Measurements from ENCODE around the gene TXLNB.
"Not testable (repeated sequence)": the region's sequence is repeated elsewhere in the genome, so short reads cannot be mapped to it uniquely, and the experiment has no call there.

Gene TXLNB

DNA sequence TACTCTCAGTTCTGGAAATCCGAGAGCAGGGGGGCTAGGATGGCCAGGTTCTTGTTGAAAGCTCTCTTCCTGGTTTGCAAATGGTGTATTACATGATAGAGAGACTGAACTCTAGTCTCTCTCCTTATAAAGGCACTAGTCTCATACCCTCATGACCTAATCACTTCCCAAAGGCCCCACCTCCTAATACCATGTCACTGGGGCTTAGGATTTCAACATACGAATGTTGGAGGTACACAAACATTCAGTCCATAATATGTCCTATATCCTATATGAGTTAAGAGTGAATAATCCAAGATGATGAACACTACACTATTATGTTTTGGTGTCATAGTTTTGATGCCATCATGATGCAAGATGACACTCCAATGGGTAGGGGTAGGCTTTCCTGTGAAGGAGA, 20.0 kb upstream of the TXLNB start:
- no peak for DNase-seq (ENCODE audit: low read depth in 2 of 2)

- no peak for DNase-seq (ENCODE audit: low read depth in 2 of 2)
Measured at GRCh38 chr6:139308936-139309603, 17.3 kb upstream of the TXLNB start.

GRCh38 chr6:139308286-139308916, 16.6 kb upstream of the TXLNB start:
- DNase-seq (ENCODE audit: low read depth in 2 of 2), result no peak

DNA sequence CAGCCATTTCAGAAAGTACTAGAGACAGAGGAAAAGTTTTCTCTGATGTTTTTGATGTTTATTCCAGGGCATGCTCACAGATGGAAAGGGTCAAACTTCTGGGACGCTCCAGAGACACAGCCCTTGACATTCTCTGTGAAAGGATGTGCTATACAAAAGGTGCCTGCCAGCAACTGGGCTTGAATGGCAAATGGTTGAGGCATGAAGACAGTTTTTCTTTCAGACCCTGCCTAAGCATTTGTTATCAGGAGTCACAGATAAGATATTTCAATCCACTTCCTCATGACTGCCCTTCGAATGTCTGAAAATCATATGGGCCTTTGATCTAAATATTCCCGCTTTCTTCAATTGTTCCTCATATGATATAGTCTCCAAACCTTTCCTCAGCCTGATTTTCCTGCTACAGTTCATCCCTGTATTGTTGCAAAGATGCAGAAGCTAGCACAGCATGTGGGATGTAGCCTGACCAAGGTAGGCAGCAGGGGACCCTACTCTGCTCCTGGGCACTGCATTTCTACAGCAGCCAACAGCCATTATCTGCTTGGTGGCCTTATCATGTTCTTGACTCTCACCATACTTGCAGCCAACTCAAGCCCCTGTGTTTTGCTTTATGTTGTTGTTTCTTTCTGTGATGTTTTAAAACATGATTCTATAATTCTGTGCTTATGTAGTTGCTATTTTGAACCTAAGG, 14.6 kb upstream of the TXLNB start:
- DNase-seq (ENCODE audit: low read depth in 2 of 2), result no peak

GRCh38 chr6:139303185-139303584, 11.4 kb upstream of the TXLNB start:
- no peak for DNase-seq (ENCODE audit: low read depth in 2 of 2)

DNA sequence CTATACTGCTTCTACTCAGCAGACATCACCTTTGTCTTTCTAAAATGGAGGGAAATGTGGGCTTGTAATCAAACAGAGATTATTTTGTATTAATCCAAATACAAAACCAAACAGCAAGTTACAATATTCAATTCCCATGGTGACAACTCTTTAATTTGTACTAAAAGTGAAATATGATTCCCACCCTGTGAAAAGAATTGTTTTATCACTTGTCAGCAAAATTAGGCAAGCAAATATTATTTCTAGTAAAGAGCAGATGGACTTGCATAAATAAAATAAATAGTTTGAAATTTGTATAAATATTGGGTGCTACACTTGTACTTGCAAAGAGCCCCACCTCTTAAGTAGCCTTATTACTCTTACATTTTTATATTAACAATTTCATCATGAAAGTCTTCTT, 6.1 kb upstream of the TXLNB start:
- no peak for DNase-seq (ENCODE audit: low read depth in 2 of 2)

DNA sequence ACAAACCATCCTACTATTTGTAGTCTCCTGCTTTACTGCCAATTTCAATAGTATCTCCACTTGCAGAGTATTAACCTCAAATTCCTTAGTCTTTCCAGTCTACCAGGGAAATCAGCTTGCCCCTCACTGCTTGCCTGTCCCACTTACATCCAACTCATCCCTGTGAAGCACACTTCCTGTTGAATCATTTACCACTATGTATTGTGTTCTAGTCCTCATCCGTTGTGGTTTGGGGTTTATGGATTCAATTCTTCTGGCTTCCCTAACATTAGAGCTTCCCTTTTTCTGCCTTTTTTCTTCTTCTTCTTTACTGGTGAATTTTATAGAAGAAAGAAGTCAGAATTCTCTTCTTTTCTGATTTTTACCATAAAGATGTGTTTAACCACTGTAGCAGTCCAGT, 5.1 kb upstream of the TXLNB start:
- no peak for DNase-seq (ENCODE audit: low read depth in 2 of 2)

- no peak for DNase-seq (ENCODE audit: low read depth in 2 of 2)
Measured at GRCh38 chr6:139295901-139296300, 4.1 kb upstream of the TXLNB start.

DNA sequence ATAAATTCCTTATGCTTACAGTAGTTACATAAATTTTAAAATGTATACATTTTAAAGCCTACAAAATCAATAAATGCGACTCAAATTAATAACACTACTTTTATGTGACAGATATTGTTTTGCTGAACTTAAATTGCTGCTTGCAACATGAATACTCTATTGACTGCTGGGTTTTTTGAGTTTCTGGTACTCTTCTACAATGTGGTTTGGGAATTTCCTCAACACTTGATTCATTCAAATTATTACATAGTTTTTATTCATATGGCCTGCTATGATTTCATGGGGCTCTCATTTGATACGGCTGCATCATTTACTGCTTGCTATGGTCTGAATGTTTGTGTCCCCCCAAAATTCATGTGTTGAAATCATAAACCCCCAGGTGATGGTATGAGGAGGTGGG, 2.3 kb upstream of the TXLNB start:
- DNase-seq (ENCODE audit: low read depth in 2 of 2), result no peak

DNA sequence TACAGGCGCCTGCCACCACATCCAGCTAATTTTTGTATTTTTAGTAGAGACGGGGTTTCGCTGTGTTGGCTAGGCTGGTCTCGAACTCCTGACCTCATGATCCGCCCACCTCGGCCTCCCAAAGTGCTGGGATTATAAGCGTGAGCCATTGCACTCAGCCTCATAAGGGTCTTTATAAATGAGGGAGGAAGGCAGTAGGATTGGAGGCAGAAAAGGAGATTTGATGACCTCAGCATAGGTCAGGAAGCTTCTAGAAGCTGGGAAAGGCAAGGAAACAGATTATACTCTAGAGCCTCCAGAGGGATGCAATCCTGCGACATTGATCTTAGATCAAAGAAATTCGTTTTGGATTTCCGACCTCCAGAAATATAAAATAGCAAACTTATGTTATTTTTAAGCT, 1.4 kb upstream of the TXLNB start:
- not testable (repeated sequence) for DNase-seq (ENCODE audit: low read depth in 2 of 2)

DNA sequence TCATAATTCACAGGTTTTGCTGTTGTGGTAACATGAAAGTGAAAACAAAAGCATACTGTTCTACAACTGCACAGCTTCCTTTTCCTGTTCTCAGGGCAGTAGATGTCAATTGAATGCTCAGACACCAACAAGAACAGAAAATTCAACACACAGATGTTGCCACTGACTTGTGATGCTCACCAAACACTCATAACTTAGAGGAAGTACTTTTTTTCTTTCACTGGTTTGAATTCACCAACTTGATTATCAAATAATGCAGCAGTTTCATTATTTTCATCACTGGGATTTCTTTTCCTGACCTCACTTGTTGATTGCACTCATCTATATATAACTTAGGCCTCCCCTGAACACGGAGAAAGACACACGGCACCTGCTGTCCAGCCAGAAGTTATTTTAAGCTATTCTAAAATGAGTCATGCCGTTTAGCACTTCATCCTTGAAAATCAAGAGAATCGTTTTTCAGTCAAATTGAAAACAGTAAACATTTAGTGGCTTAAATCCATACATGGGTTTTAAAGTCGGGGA, 949 bp downstream of the TXLNB start:
- DNase-seq (ENCODE audit: low read depth in 2 of 2), result no peak

- DNase-seq (ENCODE audit: low read depth in 2 of 2), result no peak
Measured at GRCh38 chr6:139289233-139289632, 2.6 kb downstream of the TXLNB start.

- no peak for DNase-seq (ENCODE audit: low read depth in 2 of 2)
Measured at GRCh38 chr6:139288496-139289040, 3.2 kb downstream of the TXLNB start.

GRCh38 chr6:139287868-139288267, 3.9 kb downstream of the TXLNB start:
- no peak for DNase-seq (ENCODE audit: low read depth in 2 of 2)

DNA sequence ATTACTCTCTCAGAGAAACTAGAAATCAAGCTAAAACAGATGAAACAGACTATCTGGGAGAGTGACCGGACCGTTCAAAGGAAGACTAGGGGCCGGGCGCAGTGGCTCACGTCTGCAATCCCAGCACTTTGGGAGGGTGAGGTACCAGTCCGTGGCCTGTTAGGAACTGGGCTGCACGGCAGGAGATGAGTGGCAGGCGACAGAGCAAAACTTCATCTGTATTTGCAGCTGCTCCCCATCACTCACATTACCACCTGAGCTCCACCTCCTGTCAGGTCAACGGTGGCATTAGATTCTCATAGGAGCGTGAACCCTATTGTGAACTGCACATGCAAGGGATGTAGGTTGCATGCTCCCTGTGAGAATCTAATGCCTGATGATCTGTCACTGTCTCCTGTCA, 5.4 kb downstream of the TXLNB start:
- not testable (repeated sequence) for DNase-seq (ENCODE audit: low read depth in 2 of 2)

DNA sequence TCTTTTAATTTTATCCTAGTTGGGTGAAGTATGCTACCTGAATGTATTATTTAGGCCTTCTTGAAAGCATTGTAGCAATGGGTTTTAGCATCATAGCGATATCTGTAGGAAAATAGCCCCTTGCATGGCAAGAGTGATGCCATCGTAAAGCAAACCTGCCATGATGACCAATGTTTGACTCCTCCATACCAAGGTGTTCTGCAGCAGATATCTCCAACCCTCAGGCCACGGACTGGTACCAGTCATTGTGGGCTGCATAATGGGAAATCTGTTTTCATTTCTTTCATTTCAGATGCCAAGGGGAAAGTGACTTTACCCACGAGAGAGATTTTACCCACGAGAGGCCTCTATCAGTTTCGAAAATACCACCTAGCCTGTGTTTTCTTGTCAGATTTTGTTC, 6.2 kb downstream of the TXLNB start:
- no peak for DNase-seq (ENCODE audit: low read depth in 2 of 2)

GRCh38 chr6:139284789-139285188, 7.0 kb downstream of the TXLNB start:
- no peak for DNase-seq (ENCODE audit: low read depth in 2 of 2)

DNA sequence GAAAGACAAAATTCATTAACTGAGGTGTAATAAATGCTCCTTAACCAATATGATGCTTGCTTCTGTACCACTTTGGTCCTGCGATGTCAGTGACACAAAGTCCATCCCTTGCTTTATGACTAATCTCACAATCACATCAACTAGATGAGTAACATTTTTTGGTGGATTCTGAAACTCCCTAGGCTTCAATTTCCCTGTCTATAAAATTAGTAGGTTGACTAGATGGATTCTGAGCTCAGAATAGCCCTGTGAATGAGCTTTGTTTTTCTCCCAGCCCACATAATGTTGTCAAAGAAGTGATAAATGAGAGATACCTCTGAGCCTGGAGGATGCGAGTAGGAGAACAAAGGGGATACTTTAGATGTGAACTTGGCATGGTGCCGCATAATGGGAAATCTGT, 9.1 kb downstream of the TXLNB start:
- DNase-seq (ENCODE audit: low read depth in 2 of 2), result no peak

DNA sequence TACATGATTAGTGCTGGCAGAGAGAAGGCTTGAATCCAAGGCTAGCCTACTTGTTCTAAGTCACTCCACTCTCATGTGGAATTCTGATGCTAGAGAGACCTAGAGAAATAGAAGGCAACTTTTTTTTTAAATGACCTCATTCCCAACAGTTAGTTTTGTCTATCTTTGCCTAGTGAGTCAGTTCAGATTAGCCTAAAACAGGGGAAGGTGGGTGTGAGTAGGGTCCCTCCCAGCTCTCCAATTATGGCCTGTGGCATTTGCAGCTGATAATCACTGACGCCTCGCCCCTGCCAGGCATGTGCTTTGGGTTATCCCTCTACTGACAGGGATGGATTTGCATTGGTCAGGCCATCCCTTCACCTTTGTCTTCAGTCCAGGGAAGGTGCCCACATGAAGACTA, 13.6 kb downstream of the TXLNB start:
- no peak for DNase-seq (ENCODE audit: low read depth in 2 of 2)

DNA sequence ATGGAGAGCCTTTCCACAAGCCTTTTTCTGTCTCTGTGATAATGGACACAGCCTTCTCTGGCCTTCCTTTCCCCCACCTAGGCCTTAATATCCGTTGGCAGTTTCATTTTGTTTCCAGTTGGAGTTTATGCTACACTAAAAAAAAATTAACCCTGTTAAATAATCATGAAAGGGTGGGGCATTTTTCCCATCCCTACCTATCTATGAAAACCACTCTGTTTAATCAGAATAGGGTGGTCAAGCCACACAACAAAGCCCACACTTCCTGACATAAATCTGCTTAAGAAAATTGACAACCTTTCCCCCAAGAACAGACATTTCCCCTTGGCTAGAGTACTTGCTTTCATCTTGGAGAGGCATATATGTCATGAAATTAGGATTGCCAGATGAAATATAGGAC, 14.2 kb downstream of the TXLNB start:
- DNase-seq (ENCODE audit: low read depth in 2 of 2), result no peak

DNA sequence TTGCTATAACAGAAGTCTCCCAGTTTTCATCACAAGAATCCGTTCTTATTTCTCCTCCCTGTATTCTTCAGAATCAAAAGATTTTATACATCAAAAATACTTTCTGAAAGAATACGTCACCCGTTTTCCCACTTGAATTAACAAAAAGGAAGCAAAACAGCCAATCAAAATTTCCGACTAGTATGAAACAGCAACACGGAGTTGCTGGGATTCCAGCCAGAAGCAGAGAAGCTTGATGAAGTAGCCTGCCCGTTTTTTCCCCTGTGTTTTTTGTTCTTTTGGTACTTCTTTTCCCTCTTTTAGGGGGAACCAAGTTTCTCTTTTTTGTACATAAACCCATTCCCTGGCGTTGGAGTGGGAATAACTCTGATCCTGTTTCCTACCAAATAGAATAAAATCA, 14.6 kb downstream of the TXLNB start:
- DNase-seq (ENCODE audit: low read depth in 2 of 2), result no peak

DNA sequence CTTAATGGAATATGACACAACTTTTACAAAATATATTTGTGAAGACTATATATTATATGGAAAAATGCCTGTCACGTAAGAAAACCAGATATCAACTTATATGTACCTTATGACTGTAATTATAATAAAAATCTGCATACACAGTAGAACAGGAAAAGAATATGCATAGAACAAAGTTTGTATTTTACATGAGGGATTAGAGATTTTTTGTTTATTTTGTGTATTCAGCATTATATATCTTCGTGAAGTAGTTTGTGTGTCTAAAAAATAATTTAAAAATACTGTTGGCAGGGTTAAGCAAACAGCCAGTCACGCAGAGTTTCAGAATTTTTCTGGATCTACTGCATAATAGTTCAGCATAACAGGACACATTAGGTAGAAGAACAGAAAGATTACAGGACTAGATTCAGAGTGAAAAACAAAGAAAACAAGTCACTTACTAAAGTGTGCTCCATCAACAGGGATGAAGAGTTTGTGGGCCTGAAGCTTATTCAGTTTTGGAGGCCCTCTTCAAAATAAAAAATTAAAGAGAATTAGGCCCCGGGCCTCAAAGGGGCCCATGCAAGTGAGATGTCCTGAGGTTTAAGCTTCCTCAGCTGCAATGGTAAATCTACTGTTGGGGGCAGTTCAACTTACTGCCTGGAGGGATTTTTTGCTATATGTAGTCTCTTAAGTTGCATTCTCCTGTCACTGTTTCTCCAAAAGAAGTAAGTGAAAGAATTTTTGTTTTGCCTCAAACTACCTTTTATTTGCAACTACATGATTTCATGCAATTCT, 16.3 kb downstream of the TXLNB start:
- no peak for DNase-seq (ENCODE audit: low read depth in 2 of 2)
